ENCODE data around the gene ACTRT2. TPM values are rescaled to one million over a fixed set of nuclear protein-coding genes. Genes with fewer than 3 reads are reported as not detected.

ACTRT2 gene
- total and polyA plus RNA-seq, 2 of the 8 experiments (the other 6 are each of a cell fraction or from before 2014, with no cell fraction given), result not detected

DNA sequence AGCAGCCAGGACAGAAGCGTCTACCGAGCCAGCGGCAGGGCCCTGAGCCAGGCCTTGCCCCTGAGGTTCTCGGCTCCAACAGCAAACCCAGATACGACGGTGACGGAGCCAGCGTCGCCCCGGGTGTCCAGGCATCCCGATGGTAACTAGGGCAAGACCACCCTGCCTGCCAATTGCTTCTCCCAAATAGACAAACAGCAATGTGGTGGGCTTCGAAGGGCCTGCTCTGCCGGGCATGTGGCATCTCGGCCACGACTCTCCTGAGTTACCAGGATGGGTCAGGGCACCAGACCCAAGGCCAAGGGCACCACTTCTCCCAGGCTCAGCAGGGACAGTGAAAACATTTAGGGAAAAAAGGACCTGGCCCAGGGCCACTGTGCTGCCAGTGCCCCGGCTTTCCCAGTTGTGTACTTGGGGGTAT is 3.2 kb upstream of the ACTRT2 start (continued):
- TF ChIP-seq, protein P1, sequence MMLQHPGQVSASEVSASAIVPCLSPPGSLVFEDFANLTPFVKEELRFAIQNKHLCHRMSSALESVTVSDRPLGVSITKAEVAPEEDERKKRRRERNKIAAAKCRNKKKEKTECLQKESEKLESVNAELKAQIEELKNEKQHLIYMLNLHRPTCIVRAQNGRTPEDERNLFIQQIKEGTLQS (IDR thresholded peaks at IDR 0.05; ENCODE audit: insufficient read depth, low read depth, low read length), result no peak
- TF ChIP-seq KDM4A (IDR thresholded peaks at IDR 0.05; ENCODE audit: low read depth, low read length, severe bottlenecking), result no peak

Measured in H1 (cell line).